OCI-LY3 (cell line): ENCODE measurements around the gene MRPS5.

Experiments
- H2AFZ ChIP-seq: fragments of 200-600, 300-600 bp; shearing (Covaris generic); 2 replicates; pipeline ENCODE4 v1.6.0; 2014; ENCODE audit warnings: antibody characterized with exemption, low read depth, low read length
- H3K27ac ChIP-seq: fragments of 200-600, 300-600 bp; sonication (generic); 2 replicates; pipeline ENCODE4 v1.5.1; 2014; ENCODE audit warnings: mild to moderate bottlenecking, low read length, moderate library complexity, mixed read lengths
- H3K27me3 ChIP-seq: fragments of 200-600, 300-600 bp; sonication (generic); 2 replicates; pipeline ENCODE4 v1.6.1; 2014; ENCODE audit warnings: low read depth, low read length, mixed read lengths
- H3K36me3 ChIP-seq: fragments of 200-600, 300-600 bp; sonication (generic); replicated peaks from 2 replicates; pipeline ENCODE3; 2014; ENCODE audit warnings: low read depth, low read length, mixed read lengths
- H3K4me1 ChIP-seq: fragments of 300-600, 200-600 bp; sonication (generic); 2 replicates; pipeline ENCODE4 v1.6.1; 2014; ENCODE audit warnings: low read length, mixed read lengths
- H3K4me2 ChIP-seq: fragments of 200-600, 300-600 bp; sonication (generic); 2 replicates; pipeline ENCODE4 v1.6.1; 2014; ENCODE audit warnings: low read length, mixed read lengths
- H3K4me3 ChIP-seq: fragments of 300-600, 200-600 bp; sonication (generic); 2 replicates; pipeline ENCODE4 v1.5.1; 2014; ENCODE audit warnings: antibody characterized with exemption, mild to moderate bottlenecking, low read length, moderate library complexity
- H3K79me2 ChIP-seq: fragments of 300-600, 200-600 bp; shearing (Covaris generic); 2 replicates; pipeline ENCODE4 v1.6.1; 2014; ENCODE audit warnings: mild to moderate bottlenecking, low read length, mixed read lengths
- H3K9ac ChIP-seq: fragments of 300-600, 200-600 bp; shearing (Covaris generic); 2 replicates; pipeline ENCODE4 v1.6.0; 2014; ENCODE audit warnings: mild to moderate bottlenecking, low read length, moderate library complexity
- H3K9me3 ChIP-seq: fragments of 200-600, 300-600 bp; shearing (Covaris generic); 2 replicates; pipeline ENCODE4 v1.6.1; 2014; ENCODE audit warnings: low read length, mixed read lengths; ENCODE audit not compliant: insufficient read depth
- H4K20me1 ChIP-seq: fragments of 200-600, 300-600 bp; sonication (generic); 2 replicates; pipeline ENCODE4 v1.6.1; 2016; ENCODE audit warnings: low read length, mixed read lengths; ENCODE audit not compliant: insufficient read depth
- CTCF ChIP-seq: fragments of 200-600, 300-600 bp; sonication (generic); IDR thresholded peaks from 2 replicates; pipeline ENCODE4 v1.5.1; 2014; ENCODE audit warnings: antibody characterized with exemption, low read length, low read depth
- EZH2phosphoT487 ChIP-seq: fragments of 200-600 bp; shearing (Covaris generic); IDR thresholded peaks from 2 replicates; pipeline ENCODE4 v1.6.1; 2018; ENCODE audit warnings: antibody characterized with exemption, mixed run types, low read depth

MRPS5 gene

DNA sequence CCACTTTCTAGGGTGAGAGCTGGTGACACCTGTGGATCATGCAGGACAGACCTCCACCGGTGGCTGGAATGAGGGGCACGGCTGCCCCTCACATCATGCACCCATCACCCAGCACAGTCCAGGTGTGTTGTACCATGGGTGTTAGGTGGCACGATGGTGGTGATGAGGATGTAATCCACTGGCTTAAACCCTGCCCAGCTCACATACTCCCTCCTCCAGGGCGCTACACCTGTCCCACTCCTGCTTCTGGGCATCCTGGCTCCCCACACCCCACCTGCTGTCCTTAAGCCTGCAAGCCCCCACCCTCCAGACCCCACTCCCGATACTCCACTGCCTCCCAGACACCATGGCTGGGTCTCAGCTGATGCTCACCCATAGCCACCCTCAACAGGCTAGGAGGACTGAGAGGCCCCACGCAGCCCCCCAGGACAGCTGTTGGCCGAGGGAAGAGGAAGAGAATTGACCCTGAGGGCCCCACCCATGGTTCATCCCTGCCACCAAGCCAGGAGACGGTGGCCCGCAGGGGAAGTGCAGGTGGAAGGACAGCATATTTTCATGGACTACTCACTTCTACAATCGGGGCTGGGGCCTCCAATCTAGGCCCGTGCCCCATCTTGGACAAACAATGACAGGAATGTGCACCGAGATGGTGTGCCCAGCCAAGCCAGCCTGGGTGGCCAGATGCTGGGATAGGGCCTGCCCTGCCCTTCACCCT is 61.8 kb downstream of the MRPS5 start:
- peaks cover 23% of the 10 kb centered on the region for H3K4me1 ChIP-seq
- no peak overlapping the region for H3K9ac ChIP-seq
- H3K27me3 ChIP-seq, result peaks cover 13% of the 10 kb centered on the region; the same call in 1 of the 2 replicates
- H3K9me3 ChIP-seq, result no peaks in the 10 kb centered on the region
- H4K20me1 ChIP-seq, result no peaks in the 10 kb centered on the region
- H3K27ac ChIP-seq, result no peak overlapping the region
- H3K79me2 ChIP-seq, result no peaks in the 10 kb centered on the region
- H3K36me3 ChIP-seq, result no peaks in the 10 kb centered on the region
- no peak overlapping the region for H2AFZ ChIP-seq
- H3K4me2 ChIP-seq, result no peak overlapping the region
- no peak overlapping the region for H3K4me3 ChIP-seq
- no peak for TF ChIP-seq EZH2phosphoT487
- TF ChIP-seq CTCF, result no peak

- H4K20me1 ChIP-seq, result no peaks in the 10 kb centered on the region
- H3K4me2 ChIP-seq, result no peak overlapping the region
- no peak overlapping the region for H3K4me3 ChIP-seq
- H3K4me1 ChIP-seq, result peaks cover 24% of the 10 kb centered on the region
- H3K36me3 ChIP-seq, result no peaks in the 10 kb centered on the region
- no peaks in the 10 kb centered on the region for H3K9me3 ChIP-seq
- no peak for TF ChIP-seq CTCF
- no peak for TF ChIP-seq EZH2phosphoT487
- no peak overlapping the region for H2AFZ ChIP-seq
- H3K27ac ChIP-seq, result no peak overlapping the region
- no peaks in the 10 kb centered on the region for H3K79me2 ChIP-seq
- peaks cover 13% of the 10 kb centered on the region; the same call in 1 of the 2 replicates for H3K27me3 ChIP-seq
- no peak overlapping the region for H3K9ac ChIP-seq
Measured at GRCh38 chr2:95058989-95059641, 62.5 kb downstream of the MRPS5 start.

- no peaks in the 10 kb centered on the region for H4K20me1 ChIP-seq
- no peaks in the 10 kb centered on the region for H3K79me2 ChIP-seq
- no peaks in the 10 kb centered on the region for H3K9me3 ChIP-seq
- no peak overlapping the region for H3K9ac ChIP-seq
- no peak overlapping the region for H3K4me2 ChIP-seq
- H3K27me3 ChIP-seq, result peaks cover 19% of the 10 kb centered on the region
- H2AFZ ChIP-seq, result no peak overlapping the region
- no peak overlapping the region for H3K27ac ChIP-seq
- H3K4me3 ChIP-seq, result no peak overlapping the region
- TF ChIP-seq EZH2phosphoT487, result no peak
- no peak for TF ChIP-seq CTCF
- H3K4me1 ChIP-seq, result peaks cover 22% of the 10 kb centered on the region
- no peaks in the 10 kb centered on the region for H3K36me3 ChIP-seq
Measured at GRCh38 chr2:95058466-95058988, 63.1 kb downstream of the MRPS5 start.
